Neural cell (in vitro differentiated cells): Measurements from ENCODE around the gene ARHGDIG. TPM values are rescaled to one million over a fixed set of nuclear protein-coding genes. Genes with fewer than 3 reads are reported as not detected.

Source experiments
- H2AFZ ChIP-seq: fragments of 200-600, 300-800 bp; sonication (generic), shearing (Covaris generic); 2 replicates; pipeline ENCODE4 v1.6.0; 2014; ENCODE audit warnings: low read depth, mild to moderate bottlenecking, antibody characterized with exemption, low read length, moderate library complexity
- H3F3A ChIP-seq: fragments of 200-600 bp; shearing (Covaris generic); 2 replicates; pipeline ENCODE4 v1.6.1; 2016; ENCODE audit warnings: mild to moderate bottlenecking, moderate library complexity, mixed read lengths, antibody characterized with exemption, low read length; ENCODE audit not compliant: insufficient read depth, poor library complexity, severe bottlenecking
- H3K27ac ChIP-seq: fragments of 200-600, 300-800 bp; sonication (generic), shearing (Covaris generic); 2 replicates; pipeline ENCODE4 v1.5.1; 2014; ENCODE audit warnings: mild to moderate bottlenecking, low read length, moderate library complexity
- H3K27me3 ChIP-seq: fragments of 300-800, 200-600 bp; sonication (generic), shearing (Covaris generic); 2 replicates; pipeline ENCODE4 v1.6.0; 2014; ENCODE audit warnings: mild to moderate bottlenecking, low read depth, low read length, moderate library complexity; ENCODE audit not compliant: insufficient read depth
- H3K36me3 ChIP-seq: fragments of 300-800, 200-600 bp; sonication (generic), shearing (Covaris generic); 2 replicates; pipeline ENCODE4 v1.5.1; 2014; ENCODE audit warnings: mild to moderate bottlenecking, antibody characterized with exemption, low read length, moderate library complexity; ENCODE audit not compliant: insufficient read depth
- H3K4me2 ChIP-seq: fragments of 300-800, 200-600 bp; sonication (generic), shearing (Covaris generic); 2 replicates; pipeline ENCODE4 v1.6.0; 2014; ENCODE audit warnings: mild to moderate bottlenecking, low read length
- H3K4me3 ChIP-seq: fragments of 300-800, 200-600 bp; sonication (generic), shearing (Covaris generic); 2 replicates; pipeline ENCODE4 v1.5.1; 2014; ENCODE audit warnings: mild to moderate bottlenecking, low read length, moderate library complexity
- H3K79me2 ChIP-seq: fragments of 200-600 bp; shearing (Covaris generic); replicated peaks from 2 replicates; pipeline ENCODE4 v1.6.0; 2014; ENCODE audit warnings: mild to moderate bottlenecking, low read length, moderate library complexity; ENCODE audit not compliant: insufficient read depth
- H3K9ac ChIP-seq: fragments of 300-800, 200-600 bp; sonication (generic), shearing (Covaris generic); 2 replicates; pipeline ENCODE4 v1.6.1; 2016; ENCODE audit warnings: mild to moderate bottlenecking, low read length, mixed read lengths
- H3K9me2 ChIP-seq: fragments of 200-600 bp; shearing (Covaris generic); 2 replicates; pipeline ENCODE4 v1.6.1; 2016; ENCODE audit warnings: mild to moderate bottlenecking, low read length, mixed read lengths; ENCODE audit not compliant: insufficient read depth
- H3K9me3 ChIP-seq: fragments of 200-600, 300-800 bp; sonication (generic), shearing (Covaris generic); 2 replicates; pipeline ENCODE4 v1.6.1; 2016; ENCODE audit warnings: mild to moderate bottlenecking, mixed run types, low read length, moderate library complexity, mixed read lengths
- H4K20me1 ChIP-seq: fragments of 200-600 bp; shearing (Covaris generic); 2 replicates; pipeline ENCODE4 v1.6.1; 2016; ENCODE audit warnings: mild to moderate bottlenecking, mixed run types; ENCODE audit not compliant: insufficient read depth
- CTCF ChIP-seq: fragments of 450-650 bp; IDR thresholded peaks from 2 replicates; pipeline ENCODE4 v1.5.1; 2014; ENCODE audit warnings: antibody characterized with exemption, mild to moderate bottlenecking, moderate library complexity; ENCODE audit not compliant: poor library complexity, severe bottlenecking
- EP300 ChIP-seq: fragments of 450-650 bp; conservative IDR thresholded peaks from 2 replicates; pipeline ENCODE4 v1.6.1; 2014; ENCODE audit warnings: antibody characterized with exemption, mild to moderate bottlenecking, moderate library complexity; ENCODE audit not compliant: poor library complexity, severe bottlenecking
- EZH2 ChIP-seq: fragments of 200-600, 300-800 bp; shearing (Covaris generic), sonication (generic); IDR thresholded peaks from 2 replicates; pipeline ENCODE4 v1.6.1; 2014; ENCODE audit warnings: antibody characterized with exemption, low read length, borderline replicate concordance, mild to moderate bottlenecking; ENCODE audit not compliant: insufficient read depth, poor library complexity, severe bottlenecking
- MXI1 ChIP-seq: fragments of 450-650 bp; conservative IDR thresholded peaks from 2 replicates; pipeline ENCODE4 v1.6.1; 2014; ENCODE audit warnings: antibody characterized with exemption, mild to moderate bottlenecking; ENCODE audit not compliant: poor library complexity, severe bottlenecking
- POLR2AphosphoS5 ChIP-seq: IDR thresholded peaks from 2 replicates; pipeline ENCODE4 v1.6.1; 2012
- RAD21 ChIP-seq: fragments of 450-650 bp; conservative IDR thresholded peaks from 2 replicates; pipeline ENCODE4 v1.6.1; 2014; ENCODE audit warnings: antibody characterized with exemption, mild to moderate bottlenecking, moderate library complexity
- SMC3 ChIP-seq: fragments of 450-650 bp; conservative IDR thresholded peaks from 2 replicates; pipeline ENCODE4 v1.6.1; 2014; ENCODE audit warnings: antibody characterized with exemption, mild to moderate bottlenecking, moderate library complexity; ENCODE audit not compliant: poor library complexity
- TAF1 ChIP-seq: IDR thresholded peaks from 2 replicates; pipeline ENCODE4 v1.6.1; 2012; ENCODE audit warnings: low read depth
- polyA minus RNA-seq: library from RNA; depleted of rRNA, polyadenylated mRNA; stranded (reverse); fragments of >200 nt; gene quantifications from 2 replicates; pipeline ENCODE4 v1.2.3, GENCODE V29; 2014
- polyA plus RNA-seq: library from polyadenylated mRNA; depleted of rRNA; stranded (reverse); fragments of >200 nt; gene quantifications from 2 replicates; pipeline ENCODE4 v1.2.3, GENCODE V29; 2014
- TF ChIP-seq, protein P1 (sequence below): IDR thresholded peaks from 2 replicates; pipeline ENCODE4 v1.6.1; 2012; ENCODE audit warnings: borderline replicate concordance

Gene ARHGDIG
- polyA plus RNA-seq (176 and 247 TPM in 2 replicates), polyA minus RNA-seq (60.9 and 62.0 TPM in 2 replicates)

DNA sequence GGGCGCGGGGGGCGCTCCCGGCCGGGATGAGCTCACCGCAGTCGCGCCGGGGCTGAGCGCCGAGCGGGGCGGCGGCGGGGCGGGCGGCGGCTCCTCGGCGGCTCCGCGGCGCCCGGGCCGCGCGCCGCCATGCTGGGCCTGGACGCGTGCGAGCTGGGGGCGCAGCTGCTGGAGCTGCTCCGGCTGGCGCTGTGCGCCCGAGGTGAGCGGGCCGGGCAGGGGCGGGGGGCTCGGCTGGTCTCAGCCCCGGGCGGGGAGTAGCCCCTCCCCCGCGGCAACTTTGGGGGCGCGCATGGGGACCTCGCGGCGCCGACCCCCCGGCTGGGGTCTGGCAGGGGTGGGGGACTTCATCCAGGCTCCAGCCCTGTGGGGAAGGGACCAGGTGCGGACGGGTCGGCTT is at the start of gene ARHGDIG:
ARHGDIG (plus strand) TSS at position 40 of the 400 bp plus-strand sequence; CDS start at position 130, 90 bp downstream.
- Histone ChIP-seq H3K4me2 (peak within 1 kb of the TSS; percentile 78), H3K27ac (no peak within 1 kb of the TSS), H3K79me2 (no peaks in the 10 kb centered on the region), H3K9me2 (no peaks in the 10 kb centered on the region), H3F3A (no peaks in the 10 kb centered on the region), H4K20me1 (no peaks in the 10 kb centered on the region), H3K4me3 (peak within 1 kb of the TSS; percentile 86), H3K9me3 (no peaks in the 10 kb centered on the region), H2AFZ (peak within 1 kb of the TSS; percentile 56), H3K27me3 (peaks cover 20% of the 10 kb centered on the region), H3K36me3 (no peaks in the 10 kb centered on the region), H3K9ac (peak within 1 kb of the TSS; percentile 82)
- peak; percentile 64 for TF ChIP-seq MXI1
- TF ChIP-seq EP300 = no peak

GRCh38 chr16:230949-231348 is 49.4 kb upstream of the ARHGDIG start:
- TF ChIP-seq SMC3 (no peak), MXI1 (no peak), CTCF (no peak), RAD21 (no peak), TAF1 (no peak), POLR2AphosphoS5 (no peak), EZH2 (no peak), EP300 (no peak)
- TF ChIP-seq, protein P1, sequence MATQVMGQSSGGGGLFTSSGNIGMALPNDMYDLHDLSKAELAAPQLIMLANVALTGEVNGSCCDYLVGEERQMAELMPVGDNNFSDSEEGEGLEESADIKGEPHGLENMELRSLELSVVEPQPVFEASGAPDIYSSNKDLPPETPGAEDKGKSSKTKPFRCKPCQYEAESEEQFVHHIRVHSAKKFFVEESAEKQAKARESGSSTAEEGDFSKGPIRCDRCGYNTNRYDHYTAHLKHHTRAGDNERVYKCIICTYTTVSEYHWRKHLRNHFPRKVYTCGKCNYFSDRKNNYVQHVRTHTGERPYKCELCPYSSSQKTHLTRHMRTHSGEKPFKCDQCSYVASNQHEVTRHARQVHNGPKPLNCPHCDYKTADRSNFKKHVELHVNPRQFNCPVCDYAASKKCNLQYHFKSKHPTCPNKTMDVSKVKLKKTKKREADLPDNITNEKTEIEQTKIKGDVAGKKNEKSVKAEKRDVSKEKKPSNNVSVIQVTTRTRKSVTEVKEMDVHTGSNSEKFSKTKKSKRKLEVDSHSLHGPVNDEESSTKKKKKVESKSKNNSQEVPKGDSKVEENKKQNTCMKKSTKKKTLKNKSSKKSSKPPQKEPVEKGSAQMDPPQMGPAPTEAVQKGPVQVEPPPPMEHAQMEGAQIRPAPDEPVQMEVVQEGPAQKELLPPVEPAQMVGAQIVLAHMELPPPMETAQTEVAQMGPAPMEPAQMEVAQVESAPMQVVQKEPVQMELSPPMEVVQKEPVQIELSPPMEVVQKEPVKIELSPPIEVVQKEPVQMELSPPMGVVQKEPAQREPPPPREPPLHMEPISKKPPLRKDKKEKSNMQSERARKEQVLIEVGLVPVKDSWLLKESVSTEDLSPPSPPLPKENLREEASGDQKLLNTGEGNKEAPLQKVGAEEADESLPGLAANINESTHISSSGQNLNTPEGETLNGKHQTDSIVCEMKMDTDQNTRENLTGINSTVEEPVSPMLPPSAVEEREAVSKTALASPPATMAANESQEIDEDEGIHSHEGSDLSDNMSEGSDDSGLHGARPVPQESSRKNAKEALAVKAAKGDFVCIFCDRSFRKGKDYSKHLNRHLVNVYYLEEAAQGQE = no peak
- H3K9me2 ChIP-seq = no peaks in the 10 kb centered on the region
- no peaks in the 10 kb centered on the region for H3F3A ChIP-seq
- no peaks in the 10 kb centered on the region for H4K20me1 ChIP-seq
- no peaks in the 10 kb centered on the region for H3K36me3 ChIP-seq
- peaks cover 27% of the 10 kb centered on the region for H3K79me2 ChIP-seq
- no peak overlapping the region for H3K27ac ChIP-seq
- H2AFZ ChIP-seq = no peak overlapping the region
- H3K4me2 ChIP-seq = no peak overlapping the region
- H3K4me3 ChIP-seq = no peak overlapping the region
- no peaks in the 10 kb centered on the region for H3K9me3 ChIP-seq
- no peak overlapping the region for H3K9ac ChIP-seq
- no peaks in the 10 kb centered on the region for H3K27me3 ChIP-seq
